Endothelial cell of umbilical vein (primary cell): Measurements from ENCODE around the gene FAM114A1.

Experiments
- JUN ChIP-seq: IDR thresholded peaks from 2 replicates; pipeline ENCODE4 v1.6.1; 2011; ENCODE audit warnings: borderline replicate concordance, low read depth; ENCODE audit not compliant: insufficient read length, insufficient read depth
- POLR2A ChIP-seq: IDR thresholded peaks from 2 replicates; pipeline ENCODE4 v1.6.1; 2012; ENCODE audit warnings: low read depth, mild to moderate bottlenecking, control low read depth, low read length
- POLR2AphosphoS5 ChIP-seq: IDR thresholded peaks from 2 replicates; pipeline ENCODE4 v1.6.1; 2012; ENCODE audit warnings: low read depth, mild to moderate bottlenecking, control low read depth, low read length, moderate library complexity; ENCODE audit not compliant: insufficient read depth
- TF ChIP-seq, protein P1 (sequence below), 2 donors: IDR thresholded peaks; 1 replicate in 1 of 2; 2 replicates in 1 of 2; pipeline ENCODE4 v1.5.1; 2011; ENCODE audit warnings: low read length in 2 of 2, mild to moderate bottlenecking in 2 of 2, moderate library complexity in 2 of 2, control low read depth in 1 of 2, inconsistent platforms in 1 of 2, low read depth in 1 of 2; ENCODE audit not compliant: insufficient read depth in 1 of 2; ENCODE audit errors: extremely low read depth in 1 of 2

DNA sequence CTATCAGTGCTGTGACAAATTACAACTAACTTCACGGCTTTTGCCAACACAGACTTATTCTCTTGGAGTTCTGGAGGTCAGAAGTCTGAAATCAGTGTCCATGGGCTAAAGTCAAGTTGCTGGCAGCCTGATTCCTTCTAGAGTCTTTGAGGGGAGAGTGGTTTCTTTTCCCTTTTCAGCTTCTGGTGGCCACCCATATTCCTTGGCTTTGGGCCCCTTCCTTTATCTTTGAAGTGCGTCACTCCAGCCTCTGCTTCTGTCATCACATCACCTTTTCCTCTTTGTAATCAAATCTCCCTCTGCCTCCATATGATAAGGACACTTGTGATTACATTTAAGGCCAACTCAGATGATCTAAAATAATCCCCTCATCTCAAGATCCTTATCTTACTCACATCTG lies 9.0 kb downstream of the FAM114A1 start:
- TF ChIP-seq POLR2AphosphoS5, result no peak
- TF ChIP-seq, protein P1, sequence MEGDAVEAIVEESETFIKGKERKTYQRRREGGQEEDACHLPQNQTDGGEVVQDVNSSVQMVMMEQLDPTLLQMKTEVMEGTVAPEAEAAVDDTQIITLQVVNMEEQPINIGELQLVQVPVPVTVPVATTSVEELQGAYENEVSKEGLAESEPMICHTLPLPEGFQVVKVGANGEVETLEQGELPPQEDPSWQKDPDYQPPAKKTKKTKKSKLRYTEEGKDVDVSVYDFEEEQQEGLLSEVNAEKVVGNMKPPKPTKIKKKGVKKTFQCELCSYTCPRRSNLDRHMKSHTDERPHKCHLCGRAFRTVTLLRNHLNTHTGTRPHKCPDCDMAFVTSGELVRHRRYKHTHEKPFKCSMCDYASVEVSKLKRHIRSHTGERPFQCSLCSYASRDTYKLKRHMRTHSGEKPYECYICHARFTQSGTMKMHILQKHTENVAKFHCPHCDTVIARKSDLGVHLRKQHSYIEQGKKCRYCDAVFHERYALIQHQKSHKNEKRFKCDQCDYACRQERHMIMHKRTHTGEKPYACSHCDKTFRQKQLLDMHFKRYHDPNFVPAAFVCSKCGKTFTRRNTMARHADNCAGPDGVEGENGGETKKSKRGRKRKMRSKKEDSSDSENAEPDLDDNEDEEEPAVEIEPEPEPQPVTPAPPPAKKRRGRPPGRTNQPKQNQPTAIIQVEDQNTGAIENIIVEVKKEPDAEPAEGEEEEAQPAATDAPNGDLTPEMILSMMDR (IDR thresholded peaks at IDR 0.05; ENCODE audit: extremely low read depth in 1 of 2, insufficient read depth in 1 of 2, low read depth in 1 of 2, low read length in 2 of 2), result no peak
- no peak for TF ChIP-seq JUN
- TF ChIP-seq POLR2A, result no peak
